Peyer's patch (tissue), 4 donors: ENCODE measurements around the gene EID2B. TPM values are rescaled to one million over a fixed set of nuclear protein-coding genes. Genes with fewer than 3 reads are reported as not detected.

Experiments used
- DNase-seq, 3 donors: peaks; one replicate each; pipeline ENCODE4 v3.0.0-alpha.2; 2017 to 2019
- H3K27ac ChIP-seq, 4 donors: fragments of 200-600 bp; sonication (generic); one replicate each; pipeline ENCODE4 v1.5.1; 2016 to 2019
- H3K27me3 ChIP-seq, 2 donors: fragments of 200-600 bp; sonication (generic); one replicate each; pipeline ENCODE4 v1.5.1; 2019
- H3K36me3 ChIP-seq, 3 donors: fragments of 200-600 bp; sonication (generic); one replicate each; pipeline ENCODE4 v1.5.1; 2016 to 2019
- H3K4me1 ChIP-seq, 4 donors: fragments of 200-600 bp; sonication (generic); one replicate each; pipeline ENCODE4 v1.5.1; 2016 to 2019
- H3K4me3 ChIP-seq, 4 donors: fragments of 200-600 bp; sonication (generic); 1 replicate in 3 of 4; 2 replicates in 1 of 4; pipeline ENCODE4 v1.5.1; 2016 to 2019; ENCODE audit warnings: mild to moderate bottlenecking in 1 of 4
- H3K9me3 ChIP-seq, 4 donors: fragments of 200-600 bp; sonication (generic); one replicate each; pipeline ENCODE4 v1.5.1; 2016 to 2019; ENCODE audit warnings: mild to moderate bottlenecking in 1 of 4
- POLR2A ChIP-seq, 2 donors: fragments of 450-650 bp; IDR thresholded peaks; one replicate each; pipeline ENCODE4 v1.5.1; 2017; ENCODE audit warnings: antibody characterized with exemption in 2 of 2, mild to moderate bottlenecking in 2 of 2, moderate library complexity in 2 of 2
- total RNA-seq, 4 donors: library from RNA; depleted of rRNA; stranded (reverse); fragments of >200 nt; gene quantifications; one replicate each; pipeline ENCODE4 v1.1.0, GENCODE V29; 2016
- TF ChIP-seq, protein P1 (sequence below), 6 experiments: fragments of 450-650 bp in 4 of 6; fragments of 200-600 bp in 2 of 6; sonication (generic) in 1 of 6; IDR thresholded peaks; one replicate each; pipeline ENCODE4 v1.5.1; 2017 to 2019; ENCODE audit warnings: antibody characterized with exemption in 6 of 6, mild to moderate bottlenecking in 3 of 6, moderate library complexity in 1 of 6

EID2B gene
- total RNA-seq, 4 donors from 2014 or later, result 0.35 to 1.7 (median 1.1) TPM; not detected in 1

DNA sequence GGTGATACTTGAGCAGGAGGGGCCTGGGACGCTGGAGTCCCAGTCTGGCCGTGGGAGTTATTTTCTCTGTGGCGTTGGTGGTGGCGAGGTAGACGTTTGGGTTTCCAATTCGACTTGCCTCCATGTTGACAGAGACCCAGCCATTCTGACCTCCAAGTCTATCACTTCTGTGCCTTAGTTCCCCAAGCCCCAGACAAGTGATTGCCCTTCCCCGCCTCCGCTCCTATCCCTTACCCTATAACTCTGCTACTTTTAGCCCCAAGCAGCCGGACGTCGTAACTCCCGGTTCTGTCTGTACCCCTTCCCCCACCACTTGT lies 51.5 kb downstream of the EID2B start:
- TF ChIP-seq, protein P1, sequence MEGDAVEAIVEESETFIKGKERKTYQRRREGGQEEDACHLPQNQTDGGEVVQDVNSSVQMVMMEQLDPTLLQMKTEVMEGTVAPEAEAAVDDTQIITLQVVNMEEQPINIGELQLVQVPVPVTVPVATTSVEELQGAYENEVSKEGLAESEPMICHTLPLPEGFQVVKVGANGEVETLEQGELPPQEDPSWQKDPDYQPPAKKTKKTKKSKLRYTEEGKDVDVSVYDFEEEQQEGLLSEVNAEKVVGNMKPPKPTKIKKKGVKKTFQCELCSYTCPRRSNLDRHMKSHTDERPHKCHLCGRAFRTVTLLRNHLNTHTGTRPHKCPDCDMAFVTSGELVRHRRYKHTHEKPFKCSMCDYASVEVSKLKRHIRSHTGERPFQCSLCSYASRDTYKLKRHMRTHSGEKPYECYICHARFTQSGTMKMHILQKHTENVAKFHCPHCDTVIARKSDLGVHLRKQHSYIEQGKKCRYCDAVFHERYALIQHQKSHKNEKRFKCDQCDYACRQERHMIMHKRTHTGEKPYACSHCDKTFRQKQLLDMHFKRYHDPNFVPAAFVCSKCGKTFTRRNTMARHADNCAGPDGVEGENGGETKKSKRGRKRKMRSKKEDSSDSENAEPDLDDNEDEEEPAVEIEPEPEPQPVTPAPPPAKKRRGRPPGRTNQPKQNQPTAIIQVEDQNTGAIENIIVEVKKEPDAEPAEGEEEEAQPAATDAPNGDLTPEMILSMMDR (IDR thresholded peaks at IDR 0.05), result no peak
- no peak for TF ChIP-seq POLR2A (IDR thresholded peaks at IDR 0.05)

More for the DNA sequence above, 51.5 kb downstream of the EID2B start:
- Histone ChIP-seq H3K27me3 (no peaks in the 10 kb centered on the region), H3K36me3 (peaks cover 0 to 22% (median 0%) of the 10 kb centered on the region in 3 donors), H3K4me3 (peak overlapping the region; percentile 79 to 97 (median 92)), H3K4me1 (peaks cover 0 to 14% (median 7%) of the 10 kb centered on the region in 4 donors), H3K9me3 (no peaks in the 10 kb centered on the region), H3K27ac (peak overlapping the region; percentile 70 to 86 (median 78))
- no peak for DNase-seq

Other genes with a start within 250 kb of the EID2B start
- not detected for gene IFNL1, start 236.4 kb downstream of the EID2B start, total RNA-seq
- under 1 TPM in 3 of 4 donors, not detected in 1; 0.18 to 0.95 (median 0.80) TPM for gene LRFN1, start 212.0 kb downstream of the EID2B start, total RNA-seq
- gene GMFG, start 196.8 kb downstream of the EID2B start, total RNA-seq, result 100 to 1,000 TPM in 1 of 4 donors, 1 to 10 TPM in 2, not detected in 1; 3.2 to 131 (median 8.6) TPM
- gene SAMD4B, start 190.4 kb downstream of the EID2B start, total RNA-seq, result 100 to 1,000 TPM in 2 of 4 donors, 10 to 100 TPM in 2; 69.0 to 126 (median 91.8) TPM
- 10 to 100 TPM; 22.2 to 47.3 (median 37.7) TPM for gene PAF1, start 141.7 kb downstream of the EID2B start, total RNA-seq
- gene MED29, start 141.5 kb downstream of the EID2B start, total RNA-seq, result 10 to 100 TPM; 25.4 to 52.8 (median 41.0) TPM
- 100 to 1,000 TPM; 183 to 682 (median 309) TPM for gene ZFP36, start 126.0 kb downstream of the EID2B start, total RNA-seq
- gene PLEKHG2, start 120.2 kb downstream of the EID2B start, total RNA-seq, result 10 to 100 TPM in 3 of 4 donors, 1 to 10 TPM in 1; 7.7 to 42.1 (median 16.1) TPM
- gene RPS16, start 96.9 kb downstream of the EID2B start, total RNA-seq, result 1,000 to 10,000 TPM in 1 of 4 donors, 100 to 1,000 TPM in 3; 443 to 1,406 (median 686) TPM
- 100 to 1,000 TPM in 3 of 4 donors, 10 to 100 TPM in 1; 98.4 to 173 (median 160) TPM for gene SUPT5H, start 87.3 kb downstream of the EID2B start, total RNA-seq
- gene TIMM50, start 52.0 kb downstream of the EID2B start, total RNA-seq, result 10 to 100 TPM; 25.4 to 61.1 (median 33.2) TPM
- under 1 TPM in 2 of 4 donors, not detected in 2; 0.47 to 0.67 TPM for gene DLL3, start 33.9 kb downstream of the EID2B start, total RNA-seq
- gene SELENOV, start 17.7 kb downstream of the EID2B start, total RNA-seq, result not detected
- gene EID2, start 7.3 kb upstream of the EID2B start, total RNA-seq, result 10 to 100 TPM in 1 of 4 donors, 1 to 10 TPM in 3; 7.1 to 12.4 (median 8.8) TPM
- gene LGALS13, start 69.7 kb upstream of the EID2B start, total RNA-seq, result not detected
- gene LGALS16, start 123.1 kb upstream of the EID2B start, total RNA-seq, result not detected
- gene LGALS14, start 171.6 kb upstream of the EID2B start, total RNA-seq, result not detected
- gene CLC, start 205.2 kb upstream of the EID2B start, total RNA-seq, result not detected
- gene LEUTX, start 246.0 kb upstream of the EID2B start, total RNA-seq, result not detected